Measurements from ENCODE around the gene LAMA5. TPM values are rescaled to one million over a fixed set of nuclear protein-coding genes. Genes with fewer than 3 reads are reported as not detected.

LAMA5 gene
- total RNA-seq, 2 experiments from 2014 or later, result 0.16 to 0.78 TPM

DNA sequence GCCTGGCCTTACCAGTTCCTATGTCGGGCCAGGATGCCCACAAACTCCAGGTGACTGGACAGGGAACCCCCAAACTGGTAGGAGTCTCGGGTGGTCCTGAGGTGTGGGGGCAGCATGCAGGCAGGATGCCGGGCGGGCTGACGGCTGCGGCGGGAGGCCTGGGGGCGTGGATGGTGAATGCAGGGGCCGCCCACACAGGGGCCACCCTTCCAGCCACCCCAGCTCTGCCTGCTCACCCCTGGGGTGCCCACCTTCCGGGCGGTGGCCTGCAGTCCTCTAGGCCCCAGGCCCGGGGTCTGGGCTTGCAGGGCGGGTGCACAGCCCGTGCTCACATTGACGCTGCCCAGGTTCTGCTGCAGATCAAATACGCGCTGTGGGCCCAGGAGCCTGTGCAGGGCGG is 56.0 kb downstream of the LAMA5 start:
- peaks cover 30% of the 10 kb centered on the region for H3K36me3 ChIP-seq (ENCODE audit: insufficient read depth, low read length)
- ChIA-PET POLR2A (no interaction called here), CTCF (no interaction called here)
- Mint-ChIP-seq H3K27me3 (no peaks in the 10 kb centered on the region), H3K27ac (no peak overlapping the region), H3K36me3 (ENCODE audit: low read depth) (peaks cover 23% of the 10 kb centered on the region), H3K9me3 (no peaks in the 10 kb centered on the region), H3K4me3 (no peak overlapping the region), H3K4me1 (ENCODE audit: low read depth) (no peaks in the 10 kb centered on the region)
- H3K27me3 ChIP-seq (ENCODE audit: control insufficient read depth in 1 of 2, insufficient read depth in 2 of 2, low read length in 2 of 2), result no peaks in the 10 kb centered on the region
- DNase-seq (no peak), ATAC-seq (ENCODE audit: poor library complexity) (no peak)
- H3K27ac ChIP-seq (ENCODE audit: low read depth in 1 of 2, low read length in 2 of 2), result no peak overlapping the region
- TF ChIP-seq, protein P1, sequence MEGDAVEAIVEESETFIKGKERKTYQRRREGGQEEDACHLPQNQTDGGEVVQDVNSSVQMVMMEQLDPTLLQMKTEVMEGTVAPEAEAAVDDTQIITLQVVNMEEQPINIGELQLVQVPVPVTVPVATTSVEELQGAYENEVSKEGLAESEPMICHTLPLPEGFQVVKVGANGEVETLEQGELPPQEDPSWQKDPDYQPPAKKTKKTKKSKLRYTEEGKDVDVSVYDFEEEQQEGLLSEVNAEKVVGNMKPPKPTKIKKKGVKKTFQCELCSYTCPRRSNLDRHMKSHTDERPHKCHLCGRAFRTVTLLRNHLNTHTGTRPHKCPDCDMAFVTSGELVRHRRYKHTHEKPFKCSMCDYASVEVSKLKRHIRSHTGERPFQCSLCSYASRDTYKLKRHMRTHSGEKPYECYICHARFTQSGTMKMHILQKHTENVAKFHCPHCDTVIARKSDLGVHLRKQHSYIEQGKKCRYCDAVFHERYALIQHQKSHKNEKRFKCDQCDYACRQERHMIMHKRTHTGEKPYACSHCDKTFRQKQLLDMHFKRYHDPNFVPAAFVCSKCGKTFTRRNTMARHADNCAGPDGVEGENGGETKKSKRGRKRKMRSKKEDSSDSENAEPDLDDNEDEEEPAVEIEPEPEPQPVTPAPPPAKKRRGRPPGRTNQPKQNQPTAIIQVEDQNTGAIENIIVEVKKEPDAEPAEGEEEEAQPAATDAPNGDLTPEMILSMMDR (IDR thresholded peaks at IDR 0.05), result no peak
- intact Hi-C loops (cut with DNase I, micrococcal nuclease), result no loop called here
- peaks cover 4% of the 10 kb centered on the region for H3K4me1 ChIP-seq (ENCODE audit: insufficient read depth, low read length)
- no peak overlapping the region for H3K4me3 ChIP-seq (ENCODE audit: low read length)
- H3K9me3 ChIP-seq (ENCODE audit: control insufficient read depth in 1 of 2, insufficient read depth in 1 of 2, low read length in 2 of 2), result no peaks in the 10 kb centered on the region

DNA sequence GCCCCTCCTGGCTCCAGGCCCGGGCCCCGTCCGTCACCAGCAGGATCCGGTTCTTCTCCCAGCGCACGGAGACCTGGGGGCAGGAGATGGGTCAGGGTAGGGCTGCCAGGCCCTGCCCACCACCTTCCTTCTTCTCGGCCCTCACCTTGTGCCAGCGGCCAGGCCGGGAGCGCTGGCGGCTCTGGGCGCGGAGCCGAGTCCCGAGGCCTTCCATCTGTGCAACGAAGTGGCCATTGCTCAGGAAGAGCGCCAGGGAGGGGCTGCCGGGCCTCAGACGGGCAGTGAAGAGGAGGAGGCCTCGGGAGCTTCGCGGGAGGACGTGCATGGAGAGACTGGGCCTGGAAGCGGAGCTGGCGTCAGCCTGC is 56.4 kb downstream of the LAMA5 start:
- Histone ChIP-seq H3K27ac (ENCODE audit: low read depth in 1 of 2, low read length in 2 of 2) (no peak overlapping the region), H3K36me3 (ENCODE audit: insufficient read depth, low read length) (peaks cover 34% of the 10 kb centered on the region), H3K4me3 (ENCODE audit: low read length) (no peak overlapping the region), H3K4me1 (ENCODE audit: insufficient read depth, low read length) (peaks cover 8% of the 10 kb centered on the region), H3K27me3 (ENCODE audit: control insufficient read depth in 1 of 2, insufficient read depth in 2 of 2, low read length in 2 of 2) (no peaks in the 10 kb centered on the region), H3K9me3 (ENCODE audit: control insufficient read depth in 1 of 2, insufficient read depth in 1 of 2, low read length in 2 of 2) (no peaks in the 10 kb centered on the region)
- peaks cover 24% of the 10 kb centered on the region for H3K36me3 Mint-ChIP-seq (ENCODE audit: low read depth)
- H3K27me3 Mint-ChIP-seq, result no peaks in the 10 kb centered on the region
- DNase-seq (no peak), ATAC-seq (ENCODE audit: poor library complexity) (no peak)
- intact Hi-C loops (cut with DNase I, micrococcal nuclease), result no loop called here
- TF ChIP-seq, protein P1 (IDR thresholded peaks at IDR 0.05), result no peak
- H3K4me3 Mint-ChIP-seq, result no peak overlapping the region
- ChIA-PET POLR2A (no interaction called here), CTCF (no interaction called here)
- no peaks in the 10 kb centered on the region for H3K4me1 Mint-ChIP-seq (ENCODE audit: low read depth)
- no peak overlapping the region for H3K27ac Mint-ChIP-seq
- H3K9me3 Mint-ChIP-seq, result no peaks in the 10 kb centered on the region

DNA sequence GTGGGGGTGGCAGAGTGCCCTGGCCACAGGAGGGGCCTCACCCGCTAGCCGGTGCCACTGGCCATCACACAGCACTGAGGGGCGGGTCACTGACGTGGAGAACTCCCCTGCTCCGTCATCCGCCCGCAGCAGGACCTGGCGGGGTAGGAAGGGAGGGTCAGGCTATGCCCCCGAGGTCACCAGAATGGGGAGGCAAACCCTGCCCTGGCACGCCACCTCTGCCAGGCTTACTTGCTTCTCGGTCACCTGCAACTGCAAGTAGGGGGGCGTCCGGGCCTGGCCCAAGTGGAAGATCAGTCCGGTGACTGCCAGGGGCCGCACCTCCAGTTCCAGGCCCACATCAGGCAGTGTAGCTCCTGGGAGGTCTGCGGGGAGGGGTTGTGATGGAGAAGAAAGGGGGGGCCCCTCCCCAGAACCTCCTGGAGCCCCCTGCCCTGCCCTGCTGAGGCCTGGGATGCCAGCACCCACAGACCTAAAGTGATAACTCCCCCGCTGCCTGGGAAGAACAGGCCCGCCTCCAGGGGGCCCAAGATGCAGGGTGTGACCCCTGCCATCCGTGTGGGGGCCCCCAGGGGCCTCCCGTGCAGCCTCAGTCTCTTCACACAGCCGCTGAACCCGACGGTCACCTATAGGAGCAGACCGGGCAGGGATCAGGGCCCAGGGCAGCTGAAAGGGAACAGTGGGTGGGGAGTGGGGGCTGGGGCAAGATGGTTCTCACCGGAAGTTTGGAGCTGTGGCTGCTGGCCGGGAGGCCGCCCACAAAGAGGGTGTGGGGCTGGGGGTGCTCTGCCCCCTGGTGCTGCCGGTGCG is 57.0 kb downstream of the LAMA5 start:
- peaks cover 14% of the 10 kb centered on the region for H3K4me1 ChIP-seq (ENCODE audit: insufficient read depth, low read length)
- ATAC-seq (ENCODE audit: poor library complexity), result no peak
- H3K4me1 Mint-ChIP-seq (ENCODE audit: low read depth), result peaks cover 3% of the 10 kb centered on the region
- CTCF ChIA-PET, result no interaction called here
- no peaks in the 10 kb centered on the region for H3K27me3 Mint-ChIP-seq
- no peaks in the 10 kb centered on the region for H3K9me3 Mint-ChIP-seq
- peaks cover 30% of the 10 kb centered on the region for H3K36me3 Mint-ChIP-seq (ENCODE audit: low read depth)
- no peak for DNase-seq
- POLR2A ChIA-PET, result no interaction called here
- H3K27ac ChIP-seq (ENCODE audit: low read depth in 1 of 2, low read length in 2 of 2), result no peak overlapping the region
- no peak overlapping the region for H3K27ac Mint-ChIP-seq
- H3K4me3 Mint-ChIP-seq, result no peak overlapping the region
- H3K4me3 ChIP-seq (ENCODE audit: low read length), result no peak overlapping the region
- no peaks in the 10 kb centered on the region for H3K9me3 ChIP-seq (ENCODE audit: control insufficient read depth in 1 of 2, insufficient read depth in 1 of 2, low read length in 2 of 2)
- peaks cover 40% of the 10 kb centered on the region for H3K36me3 ChIP-seq (ENCODE audit: insufficient read depth, low read length)
- H3K27me3 ChIP-seq (ENCODE audit: control insufficient read depth in 1 of 2, insufficient read depth in 2 of 2, low read length in 2 of 2), result no peaks in the 10 kb centered on the region
- intact Hi-C loops (cut with DNase I, micrococcal nuclease), result no loop called here
- TF ChIP-seq, protein P1 (IDR thresholded peaks at IDR 0.05), result no peak
